ENCODE measurements around the gene ZNF148.

Gene ZNF148

DNA sequence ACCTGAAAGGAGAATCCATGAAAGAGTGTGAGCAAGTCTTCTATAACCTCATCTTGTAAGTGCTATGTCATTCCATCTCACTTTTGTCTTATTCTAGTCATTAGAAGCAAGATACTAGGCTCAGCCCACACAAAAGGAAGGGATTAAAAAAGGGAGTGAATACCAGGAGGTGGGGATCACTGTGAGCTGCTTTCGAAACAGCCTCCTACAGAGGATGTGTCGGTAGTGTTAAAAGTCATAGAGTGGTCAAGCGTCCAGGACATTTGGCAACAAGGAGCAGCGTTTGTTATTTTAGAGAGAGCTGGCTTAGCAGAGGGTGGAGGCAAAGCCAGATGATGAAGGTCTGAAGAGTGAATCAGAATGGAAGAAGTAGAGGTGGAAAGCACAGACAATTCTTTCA, 11.7 kb upstream of the ZNF148 start:
- no peaks in the 10 kb centered on the region for H3K36me3 Mint-ChIP-seq (ENCODE audit: low read depth)
- ATAC-seq (no peak), DNase-seq (no peak)
- peaks cover 11% of the 10 kb centered on the region for H3K4me1 Mint-ChIP-seq
- H3K27ac Mint-ChIP-seq, result no peak overlapping the region
- H3K27me3 Mint-ChIP-seq, result no peaks in the 10 kb centered on the region
- H3K9me3 Mint-ChIP-seq, result no peaks in the 10 kb centered on the region
- H3K4me3 Mint-ChIP-seq, result no peak overlapping the region

DNA sequence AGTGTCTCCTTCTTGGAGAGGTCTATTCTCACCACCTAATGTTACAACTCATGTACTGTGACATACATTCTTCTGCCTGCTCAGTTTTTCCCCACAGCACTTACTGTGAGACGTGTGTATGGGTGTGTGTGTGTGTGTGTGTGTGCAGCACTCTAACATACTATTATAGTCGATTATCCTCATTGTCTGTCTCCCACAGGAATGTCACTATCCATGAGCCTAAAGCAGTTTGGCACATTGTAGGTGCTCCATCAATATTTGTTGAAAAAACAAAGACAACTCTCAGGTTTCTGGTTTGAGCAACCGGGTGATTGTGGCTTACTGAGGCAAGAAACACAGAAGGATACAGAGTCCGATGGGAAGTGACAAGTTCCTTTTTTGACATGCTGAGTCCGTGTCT, 8.6 kb upstream of the ZNF148 start:
- Mint-ChIP-seq H3K36me3 (ENCODE audit: low read depth) (no peaks in the 10 kb centered on the region), H3K27me3 (no peaks in the 10 kb centered on the region), H3K27ac (no peak overlapping the region), H3K4me1 (peaks cover 15% of the 10 kb centered on the region), H3K9me3 (no peaks in the 10 kb centered on the region), H3K4me3 (no peak overlapping the region)
- ATAC-seq (no peak), DNase-seq (no peak)

- Mint-ChIP-seq H3K4me3 (no peak overlapping the region), H3K36me3 (ENCODE audit: low read depth) (no peaks in the 10 kb centered on the region), H3K4me1 (peaks cover 15% of the 10 kb centered on the region), H3K9me3 (no peaks in the 10 kb centered on the region), H3K27me3 (no peaks in the 10 kb centered on the region), H3K27ac (no peak overlapping the region)
- DNase-seq, result no peak
- ATAC-seq, result no peak
Measured at GRCh38 chr3:125382298-125382697, 7.2 kb upstream of the ZNF148 start.

DNA sequence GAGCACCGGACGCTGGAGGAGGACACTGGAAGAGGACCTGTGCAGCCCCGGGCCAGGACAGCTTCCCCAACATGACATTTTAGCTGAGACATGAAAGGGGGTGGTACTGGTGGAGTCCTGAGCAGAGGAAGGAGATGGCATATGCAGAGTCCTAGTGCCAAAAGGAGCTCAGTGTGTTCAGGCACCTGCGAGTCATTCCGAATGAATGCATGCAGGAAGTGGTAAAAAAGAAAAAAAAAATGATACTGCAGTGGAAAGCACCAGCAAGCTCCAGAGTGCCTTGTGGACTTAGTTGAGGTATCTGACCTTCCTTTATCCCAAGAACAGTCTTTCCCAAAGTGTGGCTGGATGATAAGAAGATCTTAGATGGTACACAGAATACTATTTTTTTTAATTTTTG, 6.6 kb upstream of the ZNF148 start:
- no peak overlapping the region for H3K4me3 Mint-ChIP-seq
- no peaks in the 10 kb centered on the region for H3K9me3 Mint-ChIP-seq
- DNase-seq (no peak), ATAC-seq (peak; percentile 76)
- H3K4me1 Mint-ChIP-seq, result peaks cover 15% of the 10 kb centered on the region
- H3K36me3 Mint-ChIP-seq (ENCODE audit: low read depth), result no peaks in the 10 kb centered on the region
- no peaks in the 10 kb centered on the region for H3K27me3 Mint-ChIP-seq
- no peak overlapping the region for H3K27ac Mint-ChIP-seq

GRCh38 chr3:125381314-125381713, 6.2 kb upstream of the ZNF148 start:
- no peaks in the 10 kb centered on the region for H3K36me3 Mint-ChIP-seq (ENCODE audit: low read depth)
- H3K4me1 Mint-ChIP-seq, result peaks cover 18% of the 10 kb centered on the region
- no peak for DNase-seq
- no peaks in the 10 kb centered on the region for H3K27me3 Mint-ChIP-seq
- H3K9me3 Mint-ChIP-seq, result no peaks in the 10 kb centered on the region
- H3K4me3 Mint-ChIP-seq, result no peak overlapping the region
- ATAC-seq, result no peak
- H3K27ac Mint-ChIP-seq, result no peak overlapping the region

GRCh38 chr3:125379483-125379882, 4.4 kb upstream of the ZNF148 start:
- H3K9me3 Mint-ChIP-seq, result no peaks in the 10 kb centered on the region
- no peak overlapping the region for H3K4me3 Mint-ChIP-seq
- no peak overlapping the region for H3K27ac Mint-ChIP-seq
- H3K4me1 Mint-ChIP-seq, result peaks cover 24% of the 10 kb centered on the region
- DNase-seq, result no peak
- no peak for ATAC-seq
- H3K27me3 Mint-ChIP-seq, result no peaks in the 10 kb centered on the region
- H3K36me3 Mint-ChIP-seq (ENCODE audit: low read depth), result peaks cover under 1% of the 10 kb centered on the region

GRCh38 chr3:125378762-125379161, 3.6 kb upstream of the ZNF148 start:
- peaks cover 31% of the 10 kb centered on the region for H3K4me1 Mint-ChIP-seq
- H3K27ac Mint-ChIP-seq, result no peak overlapping the region
- H3K27me3 Mint-ChIP-seq, result no peaks in the 10 kb centered on the region
- no peak for ATAC-seq
- H3K36me3 Mint-ChIP-seq (ENCODE audit: low read depth), result peaks cover 4% of the 10 kb centered on the region
- no peak overlapping the region for H3K4me3 Mint-ChIP-seq
- H3K9me3 Mint-ChIP-seq, result no peaks in the 10 kb centered on the region
- no peak for DNase-seq

DNA sequence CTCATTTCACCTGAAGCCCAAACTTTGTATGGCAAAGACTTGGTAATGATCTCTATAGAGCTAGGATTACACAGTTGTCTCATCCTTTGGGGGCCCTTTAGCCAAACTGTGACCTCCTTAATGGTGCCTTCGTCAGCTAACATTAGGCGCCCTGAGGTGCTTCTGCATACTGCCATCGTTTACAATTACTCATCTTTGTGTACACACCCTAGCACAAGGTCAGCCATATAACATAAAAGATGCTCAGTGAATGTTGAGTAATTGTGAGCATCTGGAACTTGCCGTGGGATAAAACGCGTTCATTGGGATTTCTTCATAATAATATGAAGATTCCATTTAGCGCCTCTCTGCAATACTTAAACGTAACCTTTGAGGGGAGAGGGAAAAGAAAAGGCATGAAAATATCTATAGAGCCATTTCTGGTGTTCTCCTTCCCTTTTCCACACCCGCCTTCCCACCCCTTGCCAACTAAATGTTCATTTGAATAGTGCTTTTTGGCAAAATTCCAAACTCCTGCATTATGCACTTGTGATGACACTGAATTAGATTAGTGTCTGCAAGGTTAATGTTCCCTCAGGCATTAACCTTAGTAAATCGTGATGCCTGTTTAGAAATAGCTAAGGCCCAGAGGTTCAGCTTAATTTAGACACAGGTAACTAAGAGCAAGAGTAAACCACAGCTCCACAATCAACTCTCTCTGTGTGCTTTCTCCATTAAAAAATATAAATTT, 990 bp upstream of the ZNF148 start:
- peak; percentile 1 for ATAC-seq
- H3K27ac Mint-ChIP-seq, result peak overlapping the region; percentile 93
- peaks cover 9% of the 10 kb centered on the region for H3K36me3 Mint-ChIP-seq (ENCODE audit: low read depth)
- H3K4me1 Mint-ChIP-seq, result peaks cover 37% of the 10 kb centered on the region
- H3K27me3 Mint-ChIP-seq, result no peaks in the 10 kb centered on the region
- no peak for DNase-seq
- H3K4me3 Mint-ChIP-seq, result peak overlapping the region; percentile 91
- no peaks in the 10 kb centered on the region for H3K9me3 Mint-ChIP-seq

- Mint-ChIP-seq H3K36me3 (ENCODE audit: low read depth) (peaks cover 17% of the 10 kb centered on the region), H3K4me3 (peak overlapping the region; percentile 99), H3K27me3 (no peaks in the 10 kb centered on the region), H3K9me3 (no peaks in the 10 kb centered on the region), H3K4me1 (peaks cover 42% of the 10 kb centered on the region), H3K27ac (peak overlapping the region; percentile 85)
- ATAC-seq (peak; percentile 13), DNase-seq (peak; percentile 34)
Measured at GRCh38 chr3:125374501-125374995, 577 bp downstream of the ZNF148 start.

DNA sequence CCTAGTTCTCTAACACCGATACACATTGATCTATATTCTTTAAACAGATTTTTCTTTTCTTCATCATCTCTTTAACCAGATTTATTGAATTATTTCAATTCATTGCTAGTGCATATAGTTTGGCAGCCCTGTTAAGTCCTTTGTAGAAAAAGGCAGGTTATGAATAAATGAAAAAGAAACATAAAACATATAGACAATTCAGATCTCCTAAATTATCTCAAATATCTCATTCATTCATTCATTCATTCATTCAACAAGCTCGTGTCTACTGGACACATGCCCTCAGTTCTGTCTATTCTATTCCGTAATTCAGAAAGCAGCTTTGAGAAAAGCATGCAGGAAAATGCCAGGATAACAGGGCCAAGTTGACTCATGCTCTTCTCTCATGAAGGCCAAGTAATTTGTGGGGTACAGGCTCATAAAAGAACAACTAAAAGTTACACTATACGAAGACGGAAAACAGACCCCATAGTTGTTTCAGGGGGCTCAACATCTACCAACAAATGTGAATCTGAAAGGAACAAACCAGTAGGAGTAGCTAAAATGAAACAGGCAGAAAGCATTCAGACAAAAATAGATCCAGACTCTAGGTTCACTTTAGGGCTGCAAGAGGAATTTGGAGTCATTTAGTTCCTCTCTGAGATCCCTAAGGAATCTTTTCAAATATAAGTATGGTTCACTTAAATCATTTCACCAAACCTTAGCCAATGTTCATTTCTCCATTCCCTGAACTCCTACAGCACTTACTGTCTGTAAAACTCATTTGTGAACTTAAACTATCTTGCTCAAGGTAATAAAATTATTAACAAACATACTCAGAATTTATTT, 7.5 kb downstream of the ZNF148 start:
- H3K9me3 Mint-ChIP-seq, result no peaks in the 10 kb centered on the region
- H3K27me3 Mint-ChIP-seq, result no peaks in the 10 kb centered on the region
- no peak overlapping the region for H3K4me3 Mint-ChIP-seq
- peaks cover 23% of the 10 kb centered on the region for H3K36me3 Mint-ChIP-seq (ENCODE audit: low read depth)
- DNase-seq, result no peak
- H3K27ac Mint-ChIP-seq, result no peak overlapping the region
- no peak for ATAC-seq
- H3K4me1 Mint-ChIP-seq, result peaks cover 52% of the 10 kb centered on the region

- peaks cover 54% of the 10 kb centered on the region for H3K4me1 Mint-ChIP-seq
- H3K9me3 Mint-ChIP-seq, result no peaks in the 10 kb centered on the region
- DNase-seq (no peak), ATAC-seq (no peak)
- no peaks in the 10 kb centered on the region for H3K27me3 Mint-ChIP-seq
- peaks cover 19% of the 10 kb centered on the region for H3K36me3 Mint-ChIP-seq (ENCODE audit: low read depth)
- H3K27ac Mint-ChIP-seq, result no peak overlapping the region
- H3K4me3 Mint-ChIP-seq, result no peak overlapping the region
Measured at GRCh38 chr3:125366132-125366531, 9.0 kb downstream of the ZNF148 start.

GRCh38 chr3:125359700-125360099, 15.4 kb downstream of the ZNF148 start:
- DNase-seq (no peak), ATAC-seq (no peak)
- Mint-ChIP-seq H3K27me3 (no peaks in the 10 kb centered on the region), H3K27ac (peak overlapping the region; percentile 60), H3K9me3 (no peaks in the 10 kb centered on the region), H3K4me1 (peaks cover 57% of the 10 kb centered on the region), H3K4me3 (no peak overlapping the region), H3K36me3 (ENCODE audit: low read depth) (peaks cover 4% of the 10 kb centered on the region)

- peak overlapping the region; percentile 60 for H3K27ac Mint-ChIP-seq
- H3K4me3 Mint-ChIP-seq, result no peak overlapping the region
- peaks cover 58% of the 10 kb centered on the region for H3K4me1 Mint-ChIP-seq
- no peaks in the 10 kb centered on the region for H3K27me3 Mint-ChIP-seq
- DNase-seq, result no peak
- peaks cover 2% of the 10 kb centered on the region for H3K36me3 Mint-ChIP-seq (ENCODE audit: low read depth)
- no peaks in the 10 kb centered on the region for H3K9me3 Mint-ChIP-seq
- ATAC-seq, result no peak
Measured at GRCh38 chr3:125358923-125359322, 16.2 kb downstream of the ZNF148 start.

DNA sequence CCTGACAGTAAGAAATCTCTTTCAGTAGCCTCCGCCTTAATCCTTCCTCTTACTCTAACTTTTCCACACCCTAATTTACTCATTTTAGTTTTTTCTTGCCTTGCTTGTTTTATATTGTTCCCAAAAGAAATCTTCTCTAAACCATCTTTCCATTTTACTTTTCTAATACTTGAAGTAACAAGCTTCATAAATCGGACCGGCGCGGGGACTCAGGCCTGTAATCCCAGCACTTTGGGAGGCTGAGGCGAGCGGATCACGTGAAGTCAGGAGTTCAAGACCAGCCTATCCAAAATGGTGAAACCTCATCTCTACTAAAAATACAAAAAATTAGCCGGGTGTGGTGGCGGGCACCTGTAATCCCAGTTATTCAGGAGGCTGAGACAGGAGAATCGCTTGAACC, 17.3 kb downstream of the ZNF148 start:
- H3K4me3 Mint-ChIP-seq, result peak overlapping the region; percentile 81
- DNase-seq, result no peak
- H3K9me3 Mint-ChIP-seq, result no peaks in the 10 kb centered on the region
- no peaks in the 10 kb centered on the region for H3K27me3 Mint-ChIP-seq
- H3K27ac Mint-ChIP-seq, result peak overlapping the region; percentile 91
- ATAC-seq, result no peak
- peaks cover under 1% of the 10 kb centered on the region for H3K36me3 Mint-ChIP-seq (ENCODE audit: low read depth)
- H3K4me1 Mint-ChIP-seq, result peaks cover 64% of the 10 kb centered on the region

DNA sequence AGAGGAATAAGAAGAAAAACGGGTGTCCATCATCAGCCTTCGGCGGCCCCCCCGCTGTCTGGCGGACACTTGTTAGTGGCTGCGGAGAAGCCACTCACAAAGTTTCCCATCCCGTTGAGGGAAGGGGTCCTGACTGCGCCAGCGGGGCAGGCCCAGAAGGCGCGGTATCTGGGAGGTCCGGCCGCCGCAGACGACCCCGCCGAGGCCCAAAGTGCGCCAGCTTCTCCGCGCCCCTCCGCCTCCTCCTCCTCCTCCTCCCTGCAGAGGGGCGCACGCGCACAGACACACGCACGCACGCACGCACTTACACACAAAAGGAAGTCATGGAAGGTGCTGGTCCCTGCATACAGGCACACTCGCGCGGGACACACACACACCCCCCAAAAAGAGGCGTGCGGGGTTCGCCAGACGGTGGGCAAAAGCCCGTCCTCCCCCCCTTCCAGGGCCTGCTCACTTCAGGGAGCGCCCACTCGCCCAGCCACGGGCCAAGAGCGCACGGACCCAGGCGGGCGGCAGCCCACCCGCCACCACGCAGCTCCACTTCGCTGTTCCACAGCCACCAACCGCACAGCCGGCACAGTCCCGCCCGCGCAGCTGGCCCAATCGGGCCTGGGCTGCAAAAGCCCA, 18.0 kb downstream of the ZNF148 start:
- H3K27ac Mint-ChIP-seq, result peak overlapping the region; percentile 91
- peak overlapping the region; percentile 81 for H3K4me3 Mint-ChIP-seq
- DNase-seq (peak; percentile 68), ATAC-seq (peak; percentile 94)
- no peaks in the 10 kb centered on the region for H3K9me3 Mint-ChIP-seq
- no peaks in the 10 kb centered on the region for H3K36me3 Mint-ChIP-seq (ENCODE audit: low read depth)
- peaks cover 67% of the 10 kb centered on the region for H3K4me1 Mint-ChIP-seq
- no peaks in the 10 kb centered on the region for H3K27me3 Mint-ChIP-seq
